Measurements from ENCODE around the gene ASIC4. TPM values are rescaled to one million over a fixed set of nuclear protein-coding genes. Genes with fewer than 3 reads are reported as not detected.

The ASIC4 gene
- total RNA-seq, 5 donors from 2014 or later (not counting 1 experiment from before 2014, with no cell fraction given), result 0.09 to 0.35 (median 0.20) TPM; not detected in 2

DNA sequence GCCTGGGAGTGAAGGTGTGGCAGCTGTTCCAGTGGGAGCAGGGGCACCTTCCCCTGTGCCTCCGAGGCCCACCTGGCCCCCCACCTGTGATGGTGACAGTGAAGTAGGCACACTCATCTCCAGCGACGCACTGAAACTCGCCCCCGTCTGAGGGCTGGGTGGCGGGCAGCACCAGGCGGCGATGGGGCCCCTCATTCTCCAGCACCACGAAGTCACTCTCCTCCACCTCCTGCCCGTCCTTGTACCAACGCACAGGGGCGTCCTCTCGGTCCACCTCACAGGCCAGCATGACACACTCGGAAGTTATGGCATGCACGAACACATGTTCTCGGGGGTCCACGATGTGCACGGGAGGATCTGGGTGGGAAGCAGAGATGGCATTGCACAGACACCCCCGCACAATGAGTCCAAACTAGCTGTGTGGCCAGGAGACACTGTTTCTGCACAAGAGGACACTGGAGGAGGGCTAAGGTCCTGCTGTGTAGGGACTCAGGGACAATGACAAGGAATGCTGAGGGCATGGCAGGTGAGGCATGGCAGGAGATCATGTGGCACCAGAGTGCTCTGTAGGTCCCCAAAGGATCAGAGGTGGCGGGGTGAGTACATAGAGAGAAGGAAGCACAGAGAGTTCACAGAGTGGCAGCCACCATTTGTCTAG lies 49.1 kb downstream of the ASIC4 start:
- no peaks in the 10 kb centered on the region for H3K9me3 ChIP-seq
- H3K27ac Mint-ChIP-seq, result no peak overlapping the region
- ChIA-PET POLR2A (no interaction called here), CTCF (interaction anchor here (0.6 to 1.4 kb wide), 6 partner anchors 10 to 824 kb away, joined by 3 to 8 read pairs (median 4); no protein-coding TSS in a partner anchor)
- H3K4me3 Mint-ChIP-seq, result no peak overlapping the region
- H3K4me1 Mint-ChIP-seq, result no peaks in the 10 kb centered on the region
- no peak overlapping the region for H3K4me3 ChIP-seq (ENCODE audit: control insufficient read depth in 1 of 2, extremely low read depth in 1 of 2, low read length in 1 of 2)
- 89% methylated on average over 12 of the region's 20 CpGs for WGBS (ENCODE audit: insufficient coverage)
- H3K4me1 ChIP-seq (ENCODE audit: control insufficient read depth in 1 of 2, extremely low read depth in 1 of 2, insufficient read depth in 2 of 2, low read length in 2 of 2), result no peaks in the 10 kb centered on the region
- DNase-seq (no peak), ATAC-seq (replicated peaks in 1 of 4) (no peak)
- H3K36me3 ChIP-seq (ENCODE audit: control insufficient read depth in 2 of 2, extremely low read depth in 1 of 2, insufficient read depth in 1 of 2, low read length in 1 of 2), result no peaks in the 10 kb centered on the region
- H3K36me3 Mint-ChIP-seq, result no peaks in the 10 kb centered on the region
- H3K27me3 Mint-ChIP-seq, result peaks cover 31 to 33% of the 10 kb centered on the region in 2 donors
- H3K27ac ChIP-seq (ENCODE audit: low read length), result no peak overlapping the region
- H3K9me3 Mint-ChIP-seq, result no peaks in the 10 kb centered on the region
- peaks cover 0 to 71% of the 10 kb centered on the region in 2 experiments for H3K27me3 ChIP-seq (replicated peaks in 1 of 2; ENCODE audit: control insufficient read depth in 2 of 2, extremely low read depth in 1 of 2, insufficient read depth in 2 of 2, low read length in 1 of 2)

DNA sequence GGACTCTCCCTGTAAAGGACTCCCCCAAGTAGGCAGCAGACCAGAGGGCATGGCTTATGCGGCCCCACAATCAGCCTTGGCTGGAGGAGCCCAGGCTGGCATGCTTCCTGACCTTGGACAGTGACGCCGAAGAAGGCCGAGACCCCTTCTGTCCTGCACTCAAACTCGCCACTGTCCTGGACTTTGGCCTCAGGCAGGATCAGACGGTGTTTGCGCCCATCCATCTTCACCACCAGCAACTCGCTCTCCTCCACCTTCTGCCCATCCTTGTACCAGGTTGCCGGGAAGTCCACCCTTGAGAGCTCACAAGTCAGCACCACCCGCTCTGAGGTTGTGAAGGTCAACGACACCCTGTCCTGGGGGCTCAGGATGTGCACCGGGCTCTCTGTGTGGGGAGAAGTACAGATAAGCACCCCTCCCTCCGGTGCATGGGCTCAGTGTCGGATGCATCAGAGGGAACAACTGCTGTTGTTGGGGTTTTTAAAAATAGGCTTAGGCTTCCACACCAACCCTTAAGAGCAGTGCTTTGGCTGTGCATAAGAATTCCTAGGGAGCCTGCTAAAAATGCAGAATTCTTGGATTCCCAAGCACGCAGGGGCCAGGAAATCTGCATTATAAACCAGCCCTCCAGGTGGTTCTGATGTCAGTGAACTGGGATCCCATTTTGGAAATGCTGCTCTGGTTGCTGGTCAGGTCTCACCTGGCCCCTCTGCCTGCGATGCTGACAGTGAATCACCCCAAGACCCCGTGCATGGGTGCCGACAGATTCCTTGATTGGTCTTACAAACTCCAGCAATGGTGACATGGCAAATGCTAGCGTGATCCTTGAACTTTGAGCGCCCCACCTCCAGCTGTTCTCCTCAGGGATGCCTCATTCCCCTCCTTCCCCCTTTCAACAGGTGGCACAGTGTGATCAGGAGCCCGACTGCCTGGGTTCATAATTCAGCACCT lies 51.1 kb downstream of the ASIC4 start:
- ATAC-seq (replicated peaks in 1 of 4) (no peak), DNase-seq (no peak)
- 82% methylated on average over 14 of the region's 21 CpGs for WGBS (ENCODE audit: insufficient coverage)
- POLR2A ChIA-PET, result no interaction called here
- CTCF ChIA-PET, result no interaction called here
- Mint-ChIP-seq H3K36me3 (no peaks in the 10 kb centered on the region), H3K27me3 (peaks cover 35 to 45% of the 10 kb centered on the region in 2 donors), H3K9me3 (no peaks in the 10 kb centered on the region), H3K4me1 (peaks cover 0 to 5% (median 2%) of the 10 kb centered on the region in 3 donors), H3K4me3 (no peak overlapping the region), H3K27ac (no peak overlapping the region)
- H3K9me3 ChIP-seq, result no peaks in the 10 kb centered on the region
- no peaks in the 10 kb centered on the region for H3K4me1 ChIP-seq (ENCODE audit: control insufficient read depth in 1 of 2, extremely low read depth in 1 of 2, insufficient read depth in 2 of 2, low read length in 2 of 2)
- H3K27ac ChIP-seq (ENCODE audit: low read length), result no peak overlapping the region
- peaks cover 0 to 77% of the 10 kb centered on the region in 2 experiments for H3K27me3 ChIP-seq (replicated peaks in 1 of 2; ENCODE audit: control insufficient read depth in 2 of 2, extremely low read depth in 1 of 2, insufficient read depth in 2 of 2, low read length in 1 of 2)
- no peaks in the 10 kb centered on the region for H3K36me3 ChIP-seq (ENCODE audit: control insufficient read depth in 2 of 2, extremely low read depth in 1 of 2, insufficient read depth in 1 of 2, low read length in 1 of 2)
- H3K4me3 ChIP-seq (ENCODE audit: control insufficient read depth in 1 of 2, extremely low read depth in 1 of 2, low read length in 1 of 2), result no peak overlapping the region

DNA sequence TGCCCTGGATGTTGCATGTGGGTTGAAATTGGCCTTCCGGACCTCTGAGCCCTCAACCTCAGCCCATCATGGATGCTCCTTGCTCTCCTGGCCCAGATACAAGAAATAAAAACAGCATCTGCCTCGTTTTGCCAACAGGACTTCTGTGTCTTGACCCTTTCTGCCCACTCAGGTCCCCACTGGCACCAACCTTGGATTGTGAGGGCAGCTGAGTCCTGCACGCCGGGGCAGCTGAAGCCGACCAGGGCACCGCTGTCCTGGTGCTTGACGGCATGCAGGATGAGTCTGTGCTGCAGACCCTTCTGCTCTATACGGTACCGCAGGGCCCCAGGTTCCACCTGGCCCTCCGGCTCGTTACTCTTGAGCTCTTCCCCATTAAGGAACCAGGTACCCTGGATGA lies 52.4 kb downstream of the ASIC4 start:
- H3K9me3 Mint-ChIP-seq, result no peaks in the 10 kb centered on the region
- H3K36me3 Mint-ChIP-seq, result no peaks in the 10 kb centered on the region
- no peak overlapping the region for H3K27ac Mint-ChIP-seq
- no peaks in the 10 kb centered on the region for H3K9me3 ChIP-seq
- ChIA-PET POLR2A (no interaction called here), CTCF (no interaction called here)
- DNase-seq, result no peak
- no peak overlapping the region for H3K4me3 ChIP-seq (ENCODE audit: control insufficient read depth in 1 of 2, extremely low read depth in 1 of 2, low read length in 1 of 2)
- no peak overlapping the region for H3K27ac ChIP-seq (ENCODE audit: low read length)
- peaks cover 0 to 6% of the 10 kb centered on the region in 2 experiments for H3K4me1 ChIP-seq (ENCODE audit: control insufficient read depth in 1 of 2, extremely low read depth in 1 of 2, insufficient read depth in 2 of 2, low read length in 2 of 2)
- peaks cover 33 to 44% of the 10 kb centered on the region in 2 donors for H3K27me3 Mint-ChIP-seq
- 82% methylated on average over 10 of the region's 11 CpGs for WGBS (ENCODE audit: insufficient coverage)
- H3K36me3 ChIP-seq (ENCODE audit: control insufficient read depth in 2 of 2, extremely low read depth in 1 of 2, insufficient read depth in 1 of 2, low read length in 1 of 2), result no peaks in the 10 kb centered on the region
- H3K27me3 ChIP-seq (replicated peaks in 1 of 2; ENCODE audit: control insufficient read depth in 2 of 2, extremely low read depth in 1 of 2, insufficient read depth in 2 of 2, low read length in 1 of 2), result peaks cover 0 to 74% of the 10 kb centered on the region in 2 experiments
- no peak overlapping the region for H3K4me3 Mint-ChIP-seq
- ATAC-seq (replicated peaks in 1 of 4), result no peak
- H3K4me1 Mint-ChIP-seq, result peaks cover 2 to 5% (median 2%) of the 10 kb centered on the region in 3 donors

DNA sequence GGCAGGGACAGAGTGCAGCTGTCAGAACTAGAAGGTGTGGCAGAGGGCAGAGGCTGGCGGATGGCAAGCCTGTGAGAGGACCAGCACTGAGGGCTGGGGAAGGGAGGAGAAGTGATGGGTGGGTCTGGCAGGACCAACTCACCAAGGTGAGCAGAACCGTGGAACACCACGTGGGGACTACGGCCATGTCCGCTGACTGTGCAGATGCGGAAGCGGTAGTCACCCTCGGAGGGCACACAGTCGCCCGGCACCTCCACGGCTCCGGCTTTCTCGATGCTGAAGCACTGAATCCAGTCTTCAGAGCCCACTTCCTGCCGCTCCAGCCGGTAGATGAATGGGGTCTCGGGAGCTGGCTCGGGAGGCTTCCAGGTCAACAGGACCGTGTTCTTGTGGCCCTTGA lies 52.8 kb downstream of the ASIC4 start:
- Mint-ChIP-seq H3K4me3 (no peak overlapping the region), H3K36me3 (no peaks in the 10 kb centered on the region), H3K27ac (no peak overlapping the region), H3K4me1 (peaks cover 2 to 5% (median 4%) of the 10 kb centered on the region in 3 donors), H3K27me3 (peaks cover 38 to 49% of the 10 kb centered on the region in 2 donors), H3K9me3 (no peaks in the 10 kb centered on the region)
- ChIA-PET CTCF (interaction anchor here in 1 of 2 donors (1.1 kb wide), 1 partner anchor 26 kb away, joined by 4 read pairs; no protein-coding TSS in a partner anchor), POLR2A (no interaction called here)
- H3K9me3 ChIP-seq, result no peaks in the 10 kb centered on the region
- ATAC-seq (replicated peaks in 1 of 4) (no peak), DNase-seq (no peak)
- H3K36me3 ChIP-seq (ENCODE audit: control insufficient read depth in 2 of 2, extremely low read depth in 1 of 2, insufficient read depth in 1 of 2, low read length in 1 of 2), result no peaks in the 10 kb centered on the region
- no peak overlapping the region for H3K27ac ChIP-seq (ENCODE audit: low read length)
- H3K27me3 ChIP-seq (replicated peaks in 1 of 2; ENCODE audit: control insufficient read depth in 2 of 2, extremely low read depth in 1 of 2, insufficient read depth in 2 of 2, low read length in 1 of 2), result peaks cover 0 to 74% of the 10 kb centered on the region in 2 experiments
- H3K4me1 ChIP-seq (ENCODE audit: control insufficient read depth in 1 of 2, extremely low read depth in 1 of 2, insufficient read depth in 2 of 2, low read length in 2 of 2), result peaks cover 0 to 7% of the 10 kb centered on the region in 2 experiments
- WGBS (ENCODE audit: insufficient coverage), result 93% methylated on average over 18 of the region's 18 CpGs
- H3K4me3 ChIP-seq (ENCODE audit: control insufficient read depth in 1 of 2, extremely low read depth in 1 of 2, low read length in 1 of 2), result no peak overlapping the region

- Histone ChIP-seq H3K27me3 (replicated peaks in 1 of 2; ENCODE audit: control insufficient read depth in 2 of 2, extremely low read depth in 1 of 2, insufficient read depth in 2 of 2, low read length in 1 of 2) (peaks cover 0 to 74% of the 10 kb centered on the region in 2 experiments), H3K4me1 (ENCODE audit: control insufficient read depth in 1 of 2, extremely low read depth in 1 of 2, insufficient read depth in 2 of 2, low read length in 2 of 2) (peaks cover 0 to 7% of the 10 kb centered on the region in 2 experiments), H3K4me3 (ENCODE audit: control insufficient read depth in 1 of 2, extremely low read depth in 1 of 2, low read length in 1 of 2) (no peak overlapping the region), H3K36me3 (ENCODE audit: control insufficient read depth in 2 of 2, extremely low read depth in 1 of 2, insufficient read depth in 1 of 2, low read length in 1 of 2) (no peaks in the 10 kb centered on the region), H3K27ac (ENCODE audit: low read length) (no peak overlapping the region), H3K9me3 (no peaks in the 10 kb centered on the region)
- Mint-ChIP-seq H3K27me3 (peaks cover 39 to 55% of the 10 kb centered on the region in 2 donors), H3K36me3 (no peaks in the 10 kb centered on the region), H3K9me3 (no peaks in the 10 kb centered on the region), H3K27ac (no peak overlapping the region), H3K4me1 (peaks cover 2 to 5% (median 4%) of the 10 kb centered on the region in 3 donors), H3K4me3 (no peak overlapping the region)
- 92% methylated on average over 30 of the region's 35 CpGs for WGBS (ENCODE audit: insufficient coverage)
- ATAC-seq (replicated peaks in 1 of 4) (no peak), DNase-seq (peak in 1 of 35 experiments; percentile 3)
- POLR2A ChIA-PET, result no interaction called here
- CTCF ChIA-PET, result interaction anchor here in 1 of 2 donors (1.1 kb wide), 1 partner anchor 27 kb away, joined by 4 read pairs; no protein-coding TSS in a partner anchor
Observed at GRCh38 chr2:219567791-219568361, 53.6 kb downstream of the ASIC4 start.

DNA sequence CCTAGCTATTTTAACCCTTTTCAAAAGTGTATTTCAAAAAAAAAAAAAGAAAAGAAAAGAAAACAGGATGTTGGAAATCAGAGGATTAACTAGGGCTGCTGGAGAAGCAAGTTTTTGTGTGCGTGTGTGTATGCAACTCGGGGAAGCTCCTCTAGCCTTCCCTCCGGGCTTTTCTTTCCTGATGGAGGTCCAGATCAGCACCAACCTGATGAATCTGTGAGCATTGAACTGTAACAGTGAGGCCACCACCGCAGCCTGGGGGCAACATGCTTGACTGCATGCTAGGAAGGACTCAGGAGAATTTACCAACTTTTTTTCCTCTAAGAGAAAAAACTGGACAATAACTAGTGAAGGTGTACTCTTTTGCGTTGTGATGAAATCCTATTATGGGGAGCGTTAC lies 54.8 kb downstream of the ASIC4 start:
- no peaks in the 10 kb centered on the region for H3K36me3 Mint-ChIP-seq
- no peaks in the 10 kb centered on the region for H3K9me3 Mint-ChIP-seq
- peaks cover 2 to 5% (median 4%) of the 10 kb centered on the region in 3 donors for H3K4me1 Mint-ChIP-seq
- H3K9me3 ChIP-seq, result no peaks in the 10 kb centered on the region
- H3K4me3 Mint-ChIP-seq, result no peak overlapping the region
- ATAC-seq (replicated peaks in 1 of 4) (no peak), DNase-seq (no peak)
- H3K4me3 ChIP-seq (ENCODE audit: control insufficient read depth in 1 of 2, extremely low read depth in 1 of 2, low read length in 1 of 2), result no peak overlapping the region
- no peak overlapping the region for H3K27ac Mint-ChIP-seq
- CTCF ChIA-PET, result interaction anchor here (0.6 kb wide), 2 partner anchors 28 to 127 kb away, joined by 3 read pairs; no protein-coding TSS in a partner anchor
- H3K27ac ChIP-seq (ENCODE audit: low read length), result no peak overlapping the region
- H3K4me1 ChIP-seq (ENCODE audit: control insufficient read depth in 1 of 2, extremely low read depth in 1 of 2, insufficient read depth in 2 of 2, low read length in 2 of 2), result peaks cover 0 to 7% of the 10 kb centered on the region in 2 experiments
- WGBS (ENCODE audit: insufficient coverage), result 100% methylated on average over 2 of the region's 6 CpGs
- peaks cover 0 to 68% of the 10 kb centered on the region in 2 experiments for H3K27me3 ChIP-seq (replicated peaks in 1 of 2; ENCODE audit: control insufficient read depth in 2 of 2, extremely low read depth in 1 of 2, insufficient read depth in 2 of 2, low read length in 1 of 2)
- peaks cover 42 to 59% of the 10 kb centered on the region in 2 donors for H3K27me3 Mint-ChIP-seq
- no peaks in the 10 kb centered on the region for H3K36me3 ChIP-seq (ENCODE audit: control insufficient read depth in 2 of 2, extremely low read depth in 1 of 2, insufficient read depth in 1 of 2, low read length in 1 of 2)
- POLR2A ChIA-PET, result no interaction called here
